Subcutaneous abdominal adipose tissue (tissue), 5 donors: ENCODE measurements around the gene SPA17.
A peak's percentile ranks its signal among the peaks of the same experiment; 100 is the strongest.

Experiments used
- H3K27ac ChIP-seq: one replicate; pipeline ENCODE4 v1.7.0; 2013; ENCODE audit warnings: low read depth, mild to moderate bottlenecking, inconsistent platforms, low read length, moderate library complexity
- H3K27me3 ChIP-seq, 5 donors: one replicate each; pipeline ENCODE4 v1.7.0; 2013; ENCODE audit warnings: low read length in 5 of 5, inconsistent platforms in 1 of 5; ENCODE audit not compliant: control insufficient read depth in 5 of 5, insufficient read depth in 4 of 5
- H3K36me3 ChIP-seq, 5 donors: one replicate each; pipeline ENCODE4 v1.7.0; 2013; ENCODE audit warnings: low read length in 5 of 5; ENCODE audit not compliant: control insufficient read depth in 5 of 5, insufficient read depth in 5 of 5
- H3K4me1 ChIP-seq, 5 donors: one replicate each; pipeline ENCODE4 v1.7.0; 2013; ENCODE audit warnings: low read length in 5 of 5, mild to moderate bottlenecking in 3 of 5, moderate library complexity in 1 of 5; ENCODE audit not compliant: control insufficient read depth in 5 of 5, insufficient read depth in 5 of 5
- H3K4me3 ChIP-seq, 5 donors: one replicate each; pipeline ENCODE4 v1.7.0; 2013; ENCODE audit warnings: low read length in 5 of 5, low read depth in 1 of 5
- H3K9ac ChIP-seq, 5 donors: one replicate each; pipeline ENCODE4 v1.7.0; 2013; ENCODE audit warnings: low read length in 5 of 5, mild to moderate bottlenecking in 4 of 5, moderate library complexity in 3 of 5
- H3K9me3 ChIP-seq, 5 donors: one replicate each; pipeline ENCODE4 v1.7.0; 2013; ENCODE audit warnings: low read length in 5 of 5; ENCODE audit not compliant: control insufficient read depth in 5 of 5
- donor health status: healthy.
- donor health status: healthy.
- donor health status: healthy.
- donor health status: healthy.
- donor health status: healthy.

Gene SPA17

DNA sequence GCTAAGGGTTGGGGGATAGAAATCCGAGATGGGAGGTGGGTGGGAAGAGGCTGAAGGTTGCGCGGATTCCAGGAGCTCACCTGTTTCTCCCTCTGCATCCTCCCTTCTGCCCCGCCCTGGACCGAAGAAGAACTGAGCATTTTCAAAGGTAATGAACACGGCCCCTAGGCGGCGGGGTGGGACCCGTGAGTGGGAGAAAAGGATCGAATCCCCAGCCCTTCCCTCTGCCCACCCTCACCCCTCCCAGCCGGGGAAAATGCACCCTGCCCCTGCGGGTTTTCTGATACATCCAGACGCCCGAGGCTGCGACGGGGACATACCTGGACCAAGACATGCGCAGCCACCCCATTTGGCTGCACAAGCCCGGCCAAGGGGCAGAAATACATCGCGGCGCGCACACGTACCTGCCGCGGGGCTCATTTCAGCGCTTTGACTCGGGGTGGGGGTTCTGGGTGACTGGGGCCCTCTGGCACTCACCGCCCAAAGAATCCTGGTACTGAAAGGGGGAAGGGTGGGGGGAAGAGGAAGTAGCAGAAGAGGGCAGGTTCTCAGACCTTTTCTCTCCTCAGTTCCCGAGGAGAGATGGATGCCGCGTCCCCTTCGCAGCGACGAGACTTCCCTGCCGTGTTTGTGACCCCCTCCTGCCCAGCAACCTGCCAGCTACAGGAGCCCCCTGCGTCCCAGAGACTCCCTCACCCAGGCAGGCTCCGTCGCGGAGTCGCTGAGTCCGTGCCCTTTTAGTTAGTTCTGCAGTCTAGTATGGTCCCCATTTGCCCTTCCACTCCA, 72.3 kb downstream of the SPA17 start:
- H3K9me3 ChIP-seq = no peaks in the 10 kb centered on the region
- H3K4me1 ChIP-seq = peaks cover 8 to 53% (median 32%) of the 10 kb centered on the region in 5 donors
- H3K4me3 ChIP-seq = peak overlapping the region; percentile 71 to 86 (median 76)
- peaks cover 27 to 40% (median 28%) of the 10 kb centered on the region in 5 donors for H3K27me3 ChIP-seq
- H3K27ac ChIP-seq = no peak overlapping the region
- H3K9ac ChIP-seq = peak overlapping the region in 2 of 5 donors; percentile 2 to 39
- H3K36me3 ChIP-seq = peaks cover 0 to 4% (median 0%) of the 10 kb centered on the region in 5 donors

GRCh38 chr11:124746621-124747243, 73.0 kb downstream of the SPA17 start:
- H3K4me3 ChIP-seq = peak overlapping the region; percentile 71 to 86 (median 76)
- H3K4me1 ChIP-seq = peaks cover 8 to 54% (median 32%) of the 10 kb centered on the region in 5 donors
- H3K9ac ChIP-seq = peak overlapping the region in 2 of 5 donors; percentile 2 to 39
- H3K27ac ChIP-seq = peak overlapping the region; percentile 41
- H3K27me3 ChIP-seq = peaks cover 26 to 40% (median 31%) of the 10 kb centered on the region in 5 donors
- H3K36me3 ChIP-seq = peaks cover 0 to 5% (median 0%) of the 10 kb centered on the region in 5 donors
- H3K9me3 ChIP-seq = no peaks in the 10 kb centered on the region
